ENCODE results near the gene CEP128. TPM values are rescaled to one million over a fixed set of nuclear protein-coding genes. Genes with fewer than 3 reads are reported as not detected.

Gene CEP128
- total RNA-seq, 1 experiment from 2014 or later, result 16.7 TPM

DNA sequence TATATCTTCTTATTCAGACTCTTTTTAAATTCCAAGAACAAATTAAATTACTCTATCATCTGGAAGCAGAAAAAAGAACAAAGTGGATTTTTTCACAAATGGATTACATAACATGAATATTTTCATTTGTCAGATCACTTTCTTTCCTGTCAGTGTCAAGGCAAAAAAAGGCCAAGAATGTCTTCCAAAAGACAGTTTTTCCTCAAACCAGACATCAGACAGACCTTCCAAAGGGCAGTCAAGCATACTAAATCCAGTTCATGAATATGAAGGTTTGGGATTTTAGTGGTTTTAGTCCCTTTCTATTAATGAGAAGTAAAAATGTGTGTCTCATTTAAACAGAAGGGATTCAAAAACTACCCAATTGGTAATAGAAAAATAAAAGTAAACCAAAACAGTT is 336.0 kb downstream of the CEP128 start:
- CTCF ChIA-PET, result no interaction called here

DNA sequence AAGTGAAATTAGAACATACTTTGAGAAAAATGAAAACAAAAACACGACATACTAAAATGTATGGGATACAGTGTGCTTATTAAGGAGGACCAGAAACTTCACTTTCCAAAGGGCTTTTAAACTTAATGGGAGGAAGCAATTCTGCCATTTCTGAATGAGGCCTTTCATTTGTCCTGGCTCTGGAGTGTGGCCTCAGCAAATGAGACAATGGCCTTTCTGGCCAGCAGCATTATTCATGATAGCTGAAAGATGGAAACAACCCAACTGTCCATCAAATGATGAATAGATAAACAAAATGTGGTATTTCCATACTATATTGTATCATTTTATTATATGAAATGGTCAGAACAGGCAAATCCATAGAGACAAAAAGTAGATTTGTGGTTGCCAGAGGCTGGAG is 338.6 kb downstream of the CEP128 start:
- TF ChIP-seq, protein P1, sequence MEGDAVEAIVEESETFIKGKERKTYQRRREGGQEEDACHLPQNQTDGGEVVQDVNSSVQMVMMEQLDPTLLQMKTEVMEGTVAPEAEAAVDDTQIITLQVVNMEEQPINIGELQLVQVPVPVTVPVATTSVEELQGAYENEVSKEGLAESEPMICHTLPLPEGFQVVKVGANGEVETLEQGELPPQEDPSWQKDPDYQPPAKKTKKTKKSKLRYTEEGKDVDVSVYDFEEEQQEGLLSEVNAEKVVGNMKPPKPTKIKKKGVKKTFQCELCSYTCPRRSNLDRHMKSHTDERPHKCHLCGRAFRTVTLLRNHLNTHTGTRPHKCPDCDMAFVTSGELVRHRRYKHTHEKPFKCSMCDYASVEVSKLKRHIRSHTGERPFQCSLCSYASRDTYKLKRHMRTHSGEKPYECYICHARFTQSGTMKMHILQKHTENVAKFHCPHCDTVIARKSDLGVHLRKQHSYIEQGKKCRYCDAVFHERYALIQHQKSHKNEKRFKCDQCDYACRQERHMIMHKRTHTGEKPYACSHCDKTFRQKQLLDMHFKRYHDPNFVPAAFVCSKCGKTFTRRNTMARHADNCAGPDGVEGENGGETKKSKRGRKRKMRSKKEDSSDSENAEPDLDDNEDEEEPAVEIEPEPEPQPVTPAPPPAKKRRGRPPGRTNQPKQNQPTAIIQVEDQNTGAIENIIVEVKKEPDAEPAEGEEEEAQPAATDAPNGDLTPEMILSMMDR (IDR thresholded peaks at IDR 0.05; ENCODE audit: insufficient read depth in 1 of 2, low read depth in 1 of 2, low read length in 1 of 2, severe bottlenecking in 1 of 2, unreplicated experiment in 1 of 2), result no peak
- Mint-ChIP-seq H3K36me3 (ENCODE audit: insufficient read depth, unreplicated experiment) (no peaks in the 10 kb centered on the region), H3K4me1 (ENCODE audit: low read depth, unreplicated experiment) (no peaks in the 10 kb centered on the region), H3K27me3 (ENCODE audit: insufficient read depth, unreplicated experiment) (no peaks in the 10 kb centered on the region), H3K9me3 (ENCODE audit: unreplicated experiment) (no peaks in the 10 kb centered on the region), H3K4me3 (ENCODE audit: unreplicated experiment) (no peak overlapping the region), H3K27ac (ENCODE audit: unreplicated experiment) (no peak overlapping the region)
- H3K4me3 ChIP-seq (ENCODE audit: low read depth, low read length), result no peak overlapping the region
- no TSS peak for BruUV-seq (replicated peaks)
- intact Hi-C loops (cut with micrococcal nuclease; ENCODE audit: unreplicated experiment), result no loop called here
- H3K4me1 ChIP-seq, result no peaks in the 10 kb centered on the region
- H3K9me3 ChIP-seq, result no peaks in the 10 kb centered on the region
- H3K27me3 ChIP-seq (replicated peaks; ENCODE audit: control insufficient read depth, insufficient read depth, low read length), result no peaks in the 10 kb centered on the region
- DNase-seq, result no peak
- H3K36me3 ChIP-seq (ENCODE audit: control insufficient read depth, insufficient read depth, low read length), result no peaks in the 10 kb centered on the region
- POLR2A ChIA-PET, result no interaction called here
- CTCF ChIA-PET, result no interaction called here

More for the DNA sequence above, 336.0 kb downstream of the CEP128 start:
- no TSS peak for BruUV-seq (replicated peaks)
- Mint-ChIP-seq H3K9me3 (ENCODE audit: unreplicated experiment) (no peaks in the 10 kb centered on the region), H3K27me3 (ENCODE audit: insufficient read depth, unreplicated experiment) (no peaks in the 10 kb centered on the region), H3K4me1 (ENCODE audit: low read depth, unreplicated experiment) (no peaks in the 10 kb centered on the region), H3K36me3 (ENCODE audit: insufficient read depth, unreplicated experiment) (no peaks in the 10 kb centered on the region), H3K4me3 (ENCODE audit: unreplicated experiment) (no peak overlapping the region), H3K27ac (ENCODE audit: unreplicated experiment) (no peak overlapping the region)
- H3K4me3 ChIP-seq (ENCODE audit: low read depth, low read length), result no peak overlapping the region
- no peaks in the 10 kb centered on the region for H3K9me3 ChIP-seq
- no peaks in the 10 kb centered on the region for H3K36me3 ChIP-seq (ENCODE audit: control insufficient read depth, insufficient read depth, low read length)
- no peak for DNase-seq
- intact Hi-C loops (cut with micrococcal nuclease; ENCODE audit: unreplicated experiment), result no loop called here
- POLR2A ChIA-PET, result no interaction called here
- TF ChIP-seq, protein P1 (IDR thresholded peaks at IDR 0.05; ENCODE audit: insufficient read depth in 1 of 2, low read depth in 1 of 2, low read length in 1 of 2, severe bottlenecking in 1 of 2, unreplicated experiment in 1 of 2), result no peak
- H3K27me3 ChIP-seq (replicated peaks; ENCODE audit: control insufficient read depth, insufficient read depth, low read length), result no peaks in the 10 kb centered on the region
- H3K4me1 ChIP-seq, result no peaks in the 10 kb centered on the region

DNA sequence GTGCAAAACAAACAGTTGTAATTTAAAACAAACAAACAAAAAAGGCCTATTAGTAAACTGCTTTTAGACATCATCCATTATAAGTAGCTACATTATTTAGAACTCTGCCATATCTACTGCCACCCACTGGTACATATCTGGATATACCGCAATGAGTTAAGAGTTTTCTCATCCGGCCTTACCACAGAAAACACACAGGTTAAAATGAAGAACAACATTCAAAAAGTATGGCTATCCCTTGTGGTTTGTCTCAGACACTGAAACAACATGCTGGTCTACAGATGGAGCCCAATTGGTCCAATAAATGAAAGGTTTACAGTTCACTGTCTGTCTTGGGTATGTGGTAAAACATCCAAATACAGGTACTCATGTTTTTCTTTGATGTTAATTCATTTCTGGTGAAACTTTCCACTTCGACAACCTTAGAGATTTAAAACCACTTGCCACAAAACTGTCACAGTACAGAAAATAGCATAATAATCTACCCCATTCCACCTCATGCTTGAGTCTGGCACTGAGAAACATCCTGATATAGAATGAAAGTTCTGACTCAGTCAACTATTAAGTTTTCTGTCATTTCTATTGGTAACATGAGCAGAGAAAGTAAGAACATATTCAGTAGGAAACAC is 354.3 kb downstream of the CEP128 start:
- H3K4me1 Mint-ChIP-seq (ENCODE audit: low read depth, unreplicated experiment), result peaks cover 12% of the 10 kb centered on the region
- TF ChIP-seq, protein P1 (IDR thresholded peaks at IDR 0.05; ENCODE audit: insufficient read depth in 1 of 2, low read depth in 1 of 2, low read length in 1 of 2, severe bottlenecking in 1 of 2, unreplicated experiment in 1 of 2), result peak; percentile 21 to 46
- no peaks in the 10 kb centered on the region for H3K36me3 Mint-ChIP-seq (ENCODE audit: insufficient read depth, unreplicated experiment)
- Histone ChIP-seq H3K36me3 (ENCODE audit: control insufficient read depth, insufficient read depth, low read length) (no peaks in the 10 kb centered on the region), H3K4me3 (ENCODE audit: low read depth, low read length) (no peak overlapping the region), H3K9me3 (no peaks in the 10 kb centered on the region), H3K27me3 (replicated peaks; ENCODE audit: control insufficient read depth, insufficient read depth, low read length) (no peaks in the 10 kb centered on the region), H3K4me1 (peaks cover 15% of the 10 kb centered on the region)
- H3K9me3 Mint-ChIP-seq (ENCODE audit: unreplicated experiment), result peaks cover 19% of the 10 kb centered on the region
- no peak overlapping the region for H3K4me3 Mint-ChIP-seq (ENCODE audit: unreplicated experiment)
- H3K27ac Mint-ChIP-seq (ENCODE audit: unreplicated experiment), result no peak overlapping the region
- POLR2A ChIA-PET, result no interaction called here
- no peaks in the 10 kb centered on the region for H3K27me3 Mint-ChIP-seq (ENCODE audit: insufficient read depth, unreplicated experiment)
- no peak for DNase-seq
- CTCF ChIA-PET, result interaction anchor here (0.8 to 1.0 kb wide), 2 partner anchors 41 to 531 kb away, joined by 3 to 8 read pairs; no protein-coding TSS in a partner anchor
- no TSS peak for BruUV-seq (replicated peaks)
- intact Hi-C loops (cut with micrococcal nuclease; ENCODE audit: unreplicated experiment), result loop anchor here (1.0 to 5.0 kb wide), 4 partner anchors 118 to 530 kb away; no protein-coding TSS in a partner anchor

Data from Caco-2 (cell line).